ENCODE results near the gene PRICKLE4. TPM values are rescaled to one million over a fixed set of nuclear protein-coding genes. Genes with fewer than 3 reads are reported as not detected.
A peak's percentile ranks its signal among the peaks of the same experiment; 100 is the strongest.

The PRICKLE4 gene
- total and polyA plus RNA-seq, 2 of the 8 experiments (the other 6 are each of a cell fraction or from before 2014, with no cell fraction given), result 0.32 to 1.4 TPM

GRCh38 chr6:41733707-41734665 is 46.6 kb upstream of the PRICKLE4 start (continued):
- TF ChIP-seq, protein P1, sequence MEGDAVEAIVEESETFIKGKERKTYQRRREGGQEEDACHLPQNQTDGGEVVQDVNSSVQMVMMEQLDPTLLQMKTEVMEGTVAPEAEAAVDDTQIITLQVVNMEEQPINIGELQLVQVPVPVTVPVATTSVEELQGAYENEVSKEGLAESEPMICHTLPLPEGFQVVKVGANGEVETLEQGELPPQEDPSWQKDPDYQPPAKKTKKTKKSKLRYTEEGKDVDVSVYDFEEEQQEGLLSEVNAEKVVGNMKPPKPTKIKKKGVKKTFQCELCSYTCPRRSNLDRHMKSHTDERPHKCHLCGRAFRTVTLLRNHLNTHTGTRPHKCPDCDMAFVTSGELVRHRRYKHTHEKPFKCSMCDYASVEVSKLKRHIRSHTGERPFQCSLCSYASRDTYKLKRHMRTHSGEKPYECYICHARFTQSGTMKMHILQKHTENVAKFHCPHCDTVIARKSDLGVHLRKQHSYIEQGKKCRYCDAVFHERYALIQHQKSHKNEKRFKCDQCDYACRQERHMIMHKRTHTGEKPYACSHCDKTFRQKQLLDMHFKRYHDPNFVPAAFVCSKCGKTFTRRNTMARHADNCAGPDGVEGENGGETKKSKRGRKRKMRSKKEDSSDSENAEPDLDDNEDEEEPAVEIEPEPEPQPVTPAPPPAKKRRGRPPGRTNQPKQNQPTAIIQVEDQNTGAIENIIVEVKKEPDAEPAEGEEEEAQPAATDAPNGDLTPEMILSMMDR (IDR thresholded peaks at IDR 0.05; ENCODE audit: control extremely low read depth in 1 of 3, insufficient read depth in 1 of 3, low read depth in 1 of 3, low read length in 3 of 3), result no peak
- TF ChIP-seq SIX5 (IDR thresholded peaks at IDR 0.05; ENCODE audit: low read depth, low read length), result no peak
- no peak for TF ChIP-seq CBX5 (IDR thresholded peaks at IDR 0.05; ENCODE audit: low read depth, low read length)
- no peak for TF ChIP-seq MAFK (IDR thresholded peaks at IDR 0.05; ENCODE audit: low read depth, low read length)
- peak; percentile 58 for TF ChIP-seq SUZ12 (IDR thresholded peaks at IDR 0.05; ENCODE audit: low read length)
- no peak for TF ChIP-seq ATF2 (IDR thresholded peaks at IDR 0.05; ENCODE audit: low read length)
